ENCODE results near the gene PHOSPHO1. TPM values are rescaled to one million over a fixed set of nuclear protein-coding genes. Genes with fewer than 3 reads are reported as not detected.

Gene PHOSPHO1
- total and polyA plus RNA-seq, 4 donors: 2.7 to 12.2 (median 4.6) TPM

GRCh38 chr17:49231563-49231894 lies 942 bp upstream of the PHOSPHO1 start:
- no peaks in the 10 kb centered on the region for H3K9me3 ChIP-seq (ENCODE audit: control insufficient read depth, insufficient read depth, low read length)
- no CpG with 5 or more reads among the region's 7 CpGs for WGBS (ENCODE audit: insufficient coverage)
- no peaks in the 10 kb centered on the region for H3K36me3 ChIP-seq (ENCODE audit: control insufficient read depth, insufficient read depth, low read length)
- no peak overlapping the region for H3K4me3 ChIP-seq (ENCODE audit: low read depth, low read length)
- no peak for DNase-seq (ENCODE audit: low read depth in 4 of 6, low spot score in 6 of 6)
- H3K4me1 ChIP-seq (ENCODE audit: control insufficient read depth, insufficient read depth, low read length): peaks cover 16% of the 10 kb centered on the region
- no peak overlapping the region for H3K27ac ChIP-seq (ENCODE audit: low read depth, low read length)
- H3K27me3 ChIP-seq (ENCODE audit: control insufficient read depth, insufficient read depth, low read length): peaks cover 37% of the 10 kb centered on the region

- WGBS (ENCODE audit: insufficient coverage): 10% methylated on average over 22 of the region's 36 CpGs
- H3K4me3 ChIP-seq (ENCODE audit: low read depth, low read length): peak overlapping the region; percentile 66
- H3K27me3 ChIP-seq (ENCODE audit: control insufficient read depth, insufficient read depth, low read length): peaks cover 48% of the 10 kb centered on the region
- peaks cover 16% of the 10 kb centered on the region for H3K4me1 ChIP-seq (ENCODE audit: control insufficient read depth, insufficient read depth, low read length)
- no peak for DNase-seq (ENCODE audit: low read depth in 4 of 6, low spot score in 6 of 6)
- no peak overlapping the region for H3K27ac ChIP-seq (ENCODE audit: low read depth, low read length)
- H3K9me3 ChIP-seq (ENCODE audit: control insufficient read depth, insufficient read depth, low read length): no peaks in the 10 kb centered on the region
- H3K36me3 ChIP-seq (ENCODE audit: control insufficient read depth, insufficient read depth, low read length): no peaks in the 10 kb centered on the region
These were observed 584 bp downstream of the PHOSPHO1 start for GRCh38 chr17:49229805-49230600.

- Histone ChIP-seq H3K36me3 (ENCODE audit: control insufficient read depth, insufficient read depth, low read length) (no peaks in the 10 kb centered on the region), H3K9me3 (ENCODE audit: control insufficient read depth, insufficient read depth, low read length) (no peaks in the 10 kb centered on the region), H3K27ac (ENCODE audit: low read depth, low read length) (no peak overlapping the region), H3K27me3 (ENCODE audit: control insufficient read depth, insufficient read depth, low read length) (peaks cover 55% of the 10 kb centered on the region), H3K4me1 (ENCODE audit: control insufficient read depth, insufficient read depth, low read length) (peaks cover 23% of the 10 kb centered on the region), H3K4me3 (ENCODE audit: low read depth, low read length) (no peak overlapping the region)
- DNase-seq (ENCODE audit: low read depth in 4 of 6, low spot score in 6 of 6): no peak
- WGBS (ENCODE audit: insufficient coverage): 77% methylated on average over 3 of the region's 6 CpGs
These were observed 1.3 kb downstream of the PHOSPHO1 start for GRCh38 chr17:49229076-49229804.

- no peaks in the 10 kb centered on the region for H3K9me3 ChIP-seq (ENCODE audit: control insufficient read depth, insufficient read depth, low read length)
- no peak overlapping the region for H3K4me3 ChIP-seq (ENCODE audit: low read depth, low read length)
- H3K36me3 ChIP-seq (ENCODE audit: control insufficient read depth, insufficient read depth, low read length): no peaks in the 10 kb centered on the region
- peaks cover 36% of the 10 kb centered on the region for H3K4me1 ChIP-seq (ENCODE audit: control insufficient read depth, insufficient read depth, low read length)
- DNase-seq (ENCODE audit: low read depth in 4 of 6, low spot score in 6 of 6): peak; percentile 41 to 89 (median 52)
- H3K27ac ChIP-seq (ENCODE audit: low read depth, low read length): no peak overlapping the region
- H3K27me3 ChIP-seq (ENCODE audit: control insufficient read depth, insufficient read depth, low read length): peaks cover 71% of the 10 kb centered on the region
- WGBS (ENCODE audit: insufficient coverage): 32% methylated on average over 5 of the region's 5 CpGs
These were observed 2.9 kb downstream of the PHOSPHO1 start for GRCh38 chr17:49227436-49228261.

- H3K27me3 ChIP-seq (ENCODE audit: control insufficient read depth, insufficient read depth, low read length): peaks cover 79% of the 10 kb centered on the region
- H3K4me3 ChIP-seq (ENCODE audit: low read depth, low read length): no peak overlapping the region
- WGBS (ENCODE audit: insufficient coverage): 85% methylated on average over 3 of the region's 3 CpGs
- H3K36me3 ChIP-seq (ENCODE audit: control insufficient read depth, insufficient read depth, low read length): no peaks in the 10 kb centered on the region
- H3K9me3 ChIP-seq (ENCODE audit: control insufficient read depth, insufficient read depth, low read length): no peaks in the 10 kb centered on the region
- peaks cover 36% of the 10 kb centered on the region for H3K4me1 ChIP-seq (ENCODE audit: control insufficient read depth, insufficient read depth, low read length)
- no peak overlapping the region for H3K27ac ChIP-seq (ENCODE audit: low read depth, low read length)
- no peak for DNase-seq (ENCODE audit: low read depth in 4 of 6, low spot score in 6 of 6)
These were observed 3.7 kb downstream of the PHOSPHO1 start for GRCh38 chr17:49226771-49227435.

GRCh38 chr17:49225554-49226236 lies 4.9 kb downstream of the PHOSPHO1 start:
- no peak overlapping the region for H3K4me3 ChIP-seq (ENCODE audit: low read depth, low read length)
- peaks cover 31% of the 10 kb centered on the region for H3K4me1 ChIP-seq (ENCODE audit: control insufficient read depth, insufficient read depth, low read length)
- WGBS (ENCODE audit: insufficient coverage): 59% methylated on average over 6 of the region's 8 CpGs
- no peak for DNase-seq (ENCODE audit: low read depth in 4 of 6, low spot score in 6 of 6)
- H3K9me3 ChIP-seq (ENCODE audit: control insufficient read depth, insufficient read depth, low read length): no peaks in the 10 kb centered on the region
- H3K36me3 ChIP-seq (ENCODE audit: control insufficient read depth, insufficient read depth, low read length): no peaks in the 10 kb centered on the region
- peaks cover 81% of the 10 kb centered on the region for H3K27me3 ChIP-seq (ENCODE audit: control insufficient read depth, insufficient read depth, low read length)
- H3K27ac ChIP-seq (ENCODE audit: low read depth, low read length): no peak overlapping the region

- H3K36me3 ChIP-seq (ENCODE audit: control insufficient read depth, insufficient read depth, low read length): no peaks in the 10 kb centered on the region
- no peaks in the 10 kb centered on the region for H3K9me3 ChIP-seq (ENCODE audit: control insufficient read depth, insufficient read depth, low read length)
- no peak overlapping the region for H3K27ac ChIP-seq (ENCODE audit: low read depth, low read length)
- peaks cover 24% of the 10 kb centered on the region for H3K4me1 ChIP-seq (ENCODE audit: control insufficient read depth, insufficient read depth, low read length)
- no peak overlapping the region for H3K4me3 ChIP-seq (ENCODE audit: low read depth, low read length)
- no peak for DNase-seq (ENCODE audit: low read depth in 4 of 6, low spot score in 6 of 6)
- H3K27me3 ChIP-seq (ENCODE audit: control insufficient read depth, insufficient read depth, low read length): peaks cover 82% of the 10 kb centered on the region
- 17% methylated on average over 10 of the region's 11 CpGs for WGBS (ENCODE audit: insufficient coverage)
These were observed 5.6 kb downstream of the PHOSPHO1 start for GRCh38 chr17:49224997-49225337.

GRCh38 chr17:49224198-49224996 lies 6.2 kb downstream of the PHOSPHO1 start:
- no peak overlapping the region for H3K4me3 ChIP-seq (ENCODE audit: low read depth, low read length)
- no peak overlapping the region for H3K27ac ChIP-seq (ENCODE audit: low read depth, low read length)
- 1% methylated on average over 95 of the region's 95 CpGs for WGBS (ENCODE audit: insufficient coverage)
- no peaks in the 10 kb centered on the region for H3K9me3 ChIP-seq (ENCODE audit: control insufficient read depth, insufficient read depth, low read length)
- H3K36me3 ChIP-seq (ENCODE audit: control insufficient read depth, insufficient read depth, low read length): no peaks in the 10 kb centered on the region
- peaks cover 82% of the 10 kb centered on the region for H3K27me3 ChIP-seq (ENCODE audit: control insufficient read depth, insufficient read depth, low read length)
- peak in 1 of 6 donors; percentile 19 for DNase-seq (ENCODE audit: low read depth in 4 of 6, low spot score in 6 of 6)
- peaks cover 20% of the 10 kb centered on the region for H3K4me1 ChIP-seq (ENCODE audit: control insufficient read depth, insufficient read depth, low read length)
